CD4-positive, alpha-beta T cell treated with Interleukin-4 for 4 hours (primary cell): ENCODE data around the gene SLC9A8.
A peak's percentile ranks its signal among the peaks of the same experiment; 100 is the strongest.

ENCODE experiments used
- DNase-seq: peaks from one replicate; pipeline ENCODE4 v3.0.0-alpha.2; 2020

Gene SLC9A8

DNA sequence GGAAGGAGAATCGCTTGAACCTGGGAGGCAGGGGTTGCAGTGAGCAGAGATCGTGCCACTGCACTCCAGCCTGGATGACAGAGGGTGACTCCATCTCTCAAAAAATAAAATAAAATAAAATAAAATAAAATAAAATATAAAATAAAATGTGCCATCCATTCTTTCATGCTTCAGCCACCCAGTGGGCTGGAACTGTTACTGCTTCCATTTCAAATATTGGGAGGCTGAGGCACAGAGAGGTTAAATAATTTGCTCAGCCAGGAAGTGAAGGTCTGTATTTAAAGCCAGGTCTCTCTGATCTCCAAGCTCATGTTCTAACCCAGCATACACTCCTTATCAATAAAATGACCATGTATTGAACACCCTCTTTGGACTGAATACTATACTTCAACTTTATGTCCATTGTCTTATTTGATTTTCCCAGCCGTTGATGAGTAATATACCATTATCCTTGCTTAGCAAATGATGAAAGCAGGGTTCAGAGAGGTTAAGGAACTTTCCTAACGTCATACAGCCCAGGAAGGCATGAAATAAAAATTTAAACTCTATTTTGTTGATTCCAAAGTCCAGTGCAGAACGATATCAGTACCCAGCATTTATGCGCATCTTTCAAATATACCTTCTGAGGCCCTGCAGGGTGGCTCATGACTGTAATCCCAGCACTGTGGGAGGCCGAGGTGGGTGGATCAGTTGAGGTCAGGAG is 25.8 kb upstream of the SLC9A8 start:
- no peak for DNase-seq

DNA sequence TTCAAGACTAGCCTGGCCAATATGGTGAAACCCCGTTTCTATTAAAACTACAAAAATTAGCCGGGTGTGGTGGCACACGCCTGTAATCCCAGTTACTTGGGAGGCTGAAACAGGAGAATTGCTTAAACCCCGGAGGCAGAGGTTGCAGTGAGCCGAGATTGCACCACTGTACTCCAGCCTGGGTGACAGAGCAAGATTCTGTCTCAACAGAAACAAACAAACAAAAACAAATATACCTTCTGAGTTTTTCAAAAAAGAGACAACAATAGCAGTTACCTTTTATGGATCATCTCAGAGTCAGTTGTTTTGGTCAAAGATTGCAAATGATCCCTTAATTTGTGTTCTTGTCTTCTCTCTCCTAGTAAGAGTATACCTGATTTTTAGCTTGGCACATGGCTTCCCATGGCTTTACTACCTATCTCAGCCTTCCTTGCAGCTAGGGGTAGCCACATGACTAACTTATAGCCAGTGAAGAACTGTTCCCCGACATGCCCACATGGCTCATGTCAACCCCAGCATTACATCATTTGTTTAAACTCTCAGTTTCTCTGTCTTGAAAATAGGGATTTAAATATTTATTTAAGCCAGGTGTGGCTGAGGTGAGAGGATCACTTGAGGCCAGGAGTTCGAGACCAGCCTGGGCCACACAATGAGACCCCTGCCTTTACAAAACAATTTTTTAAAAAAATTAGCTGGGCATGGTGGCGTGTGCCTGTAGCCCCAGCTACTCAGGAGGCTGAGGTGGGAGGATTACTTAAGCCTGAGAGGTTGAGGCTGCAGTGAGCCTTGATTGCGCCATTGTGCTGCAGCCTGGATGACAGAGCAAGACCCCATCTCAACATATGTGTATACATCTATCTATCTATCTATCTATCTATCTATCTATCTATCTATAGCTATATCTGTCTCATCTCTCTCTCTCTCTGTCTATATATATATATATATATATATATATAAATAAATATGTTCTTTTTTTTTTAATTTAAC is 25.0 kb upstream of the SLC9A8 start:
- DNase-seq = no peak

DNA sequence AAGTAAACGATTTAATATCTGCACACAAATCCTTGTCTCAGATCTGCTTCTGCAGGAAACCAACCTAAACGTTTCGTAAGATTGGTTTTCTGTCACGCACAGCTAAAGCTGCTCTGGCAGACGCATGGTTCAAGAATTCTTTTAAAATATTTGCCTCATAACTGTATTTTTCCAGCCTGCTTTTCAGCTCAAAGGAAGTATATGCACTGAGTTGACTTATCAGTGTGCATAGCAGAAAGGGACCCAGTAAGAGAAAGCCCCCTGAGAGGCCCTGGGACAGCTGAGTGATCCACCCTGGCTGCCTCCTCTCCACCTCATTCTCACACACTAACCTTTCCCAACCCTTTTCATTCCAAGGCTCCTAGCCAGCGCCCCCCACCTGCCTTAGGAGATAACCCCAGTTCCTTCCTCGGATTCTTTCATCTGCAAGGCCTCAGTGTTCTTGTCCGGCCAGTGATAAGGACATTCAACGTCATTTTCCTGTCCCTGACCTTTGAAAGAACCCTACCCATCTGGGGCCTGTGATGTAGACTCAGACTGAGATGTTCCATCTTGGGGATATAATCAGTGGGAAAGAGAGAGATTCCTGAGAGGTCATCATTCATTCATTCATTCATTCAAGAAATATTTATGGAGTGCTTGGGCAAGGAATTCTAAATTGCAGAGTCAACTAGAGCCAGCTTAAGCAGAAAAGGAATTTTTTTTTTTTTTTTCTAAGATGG is 22.4 kb upstream of the SLC9A8 start:
- no peak for DNase-seq

DNA sequence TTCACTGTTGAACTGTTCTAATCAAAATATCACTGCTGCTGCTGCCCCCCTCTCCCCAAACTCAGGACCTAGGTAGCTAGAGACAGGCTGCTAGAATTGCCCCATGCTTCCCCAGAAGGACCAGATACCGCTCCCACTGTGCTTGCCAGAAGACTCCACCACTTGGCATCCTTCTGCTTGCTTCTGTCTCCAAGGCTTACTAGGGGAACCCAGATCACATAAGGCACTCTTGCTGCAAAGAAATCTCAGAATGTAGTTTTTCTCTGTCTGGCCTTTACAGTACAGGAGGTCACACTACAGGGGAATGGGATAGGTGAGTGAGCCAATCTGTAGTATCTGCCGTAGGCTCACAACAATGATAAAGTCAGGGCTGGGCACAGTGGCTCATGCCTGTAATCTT is 21.5 kb upstream of the SLC9A8 start:
- DNase-seq = no peak

DNA sequence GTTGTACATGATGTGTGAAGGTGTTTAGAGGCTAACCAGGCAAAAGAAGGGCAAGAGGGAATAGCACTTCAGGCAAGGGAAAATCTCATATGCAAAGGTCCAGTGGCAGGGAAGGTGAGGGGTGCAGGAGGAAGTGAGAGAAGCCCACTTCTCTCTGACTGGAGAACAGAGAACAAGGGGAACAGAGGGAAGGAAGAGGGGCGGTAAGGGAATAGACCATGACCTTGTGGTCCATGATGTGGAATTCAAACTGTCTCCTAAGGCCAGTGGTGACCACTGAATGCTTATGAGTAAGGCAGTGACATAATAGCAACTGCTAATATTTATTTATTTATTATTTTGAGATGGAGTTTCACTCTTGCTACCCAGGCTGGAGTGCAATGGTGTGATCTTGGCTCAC is 20.6 kb upstream of the SLC9A8 start:
- no peak for DNase-seq

DNA sequence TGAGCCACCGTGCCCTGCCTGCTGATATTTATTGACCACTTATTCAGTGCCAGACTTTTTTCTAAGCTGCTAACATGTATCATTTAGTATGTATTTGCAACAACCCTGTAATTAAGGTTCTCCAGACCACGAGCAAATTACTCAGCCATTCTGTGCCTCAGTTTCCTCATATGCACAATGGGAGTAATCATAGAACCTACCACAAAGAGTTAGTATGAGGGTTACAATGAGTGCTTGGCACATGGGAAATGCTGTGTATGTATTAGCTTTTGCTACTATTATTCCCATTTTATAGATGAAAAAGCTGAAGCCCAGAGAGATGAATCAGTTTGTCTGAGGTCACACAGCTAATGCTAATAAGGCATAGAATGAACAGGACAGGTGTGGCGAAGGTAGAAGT is 20.0 kb upstream of the SLC9A8 start:
- no peak for DNase-seq

DNA sequence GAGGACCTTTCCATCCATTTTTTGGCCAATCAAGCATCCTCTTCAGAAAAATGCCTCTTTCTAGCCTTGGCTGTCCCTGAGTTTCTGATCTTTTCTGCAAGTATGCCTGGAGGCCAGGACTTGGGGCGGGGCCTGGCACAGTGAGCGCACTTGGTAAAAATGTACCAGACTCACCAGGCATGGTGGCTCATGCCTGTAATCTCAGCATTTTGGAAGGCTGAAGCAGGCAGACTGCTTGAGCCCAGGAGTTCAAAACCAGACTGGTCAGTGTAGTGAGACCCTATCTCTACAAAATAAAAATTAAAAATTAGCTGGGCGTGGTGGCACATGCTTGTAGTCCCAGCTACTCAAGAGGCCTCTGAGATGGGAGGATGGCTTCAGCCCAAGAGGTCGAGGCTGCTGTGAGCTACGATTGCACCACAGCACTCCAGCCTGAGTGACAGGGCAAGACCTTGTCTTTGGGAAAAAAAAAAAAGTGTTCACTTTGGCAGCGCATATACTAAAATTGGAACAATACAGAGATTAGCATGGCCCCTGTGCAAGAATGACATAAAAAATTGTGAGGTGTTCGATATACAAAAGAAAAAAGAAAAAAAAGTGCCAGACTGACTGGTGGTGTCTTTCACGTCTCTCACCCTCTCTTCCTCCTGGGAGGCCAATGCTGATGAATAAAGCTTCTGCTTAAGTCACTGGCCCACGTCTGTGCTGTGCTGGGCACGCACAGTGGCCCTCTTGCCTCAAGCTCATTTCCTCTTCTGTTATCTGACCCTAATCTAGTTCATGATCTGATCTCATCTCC is 18.1 kb upstream of the SLC9A8 start:
- peak; percentile 49 for DNase-seq

DNA sequence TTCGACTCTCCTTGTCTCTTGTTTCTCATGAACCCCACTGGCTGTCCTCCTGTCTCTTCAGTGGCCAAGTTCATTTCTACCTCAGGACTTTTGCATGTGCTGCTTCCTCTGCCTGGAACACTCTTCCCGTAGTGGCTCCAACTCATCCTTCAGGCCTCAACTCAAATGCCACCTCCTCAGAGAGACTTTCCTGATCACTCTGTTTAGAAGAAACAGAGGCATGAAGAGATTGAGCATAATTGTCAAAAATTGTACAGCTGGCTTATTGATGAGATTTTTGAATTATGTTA is 17.5 kb upstream of the SLC9A8 start:
- no peak for DNase-seq

DNA sequence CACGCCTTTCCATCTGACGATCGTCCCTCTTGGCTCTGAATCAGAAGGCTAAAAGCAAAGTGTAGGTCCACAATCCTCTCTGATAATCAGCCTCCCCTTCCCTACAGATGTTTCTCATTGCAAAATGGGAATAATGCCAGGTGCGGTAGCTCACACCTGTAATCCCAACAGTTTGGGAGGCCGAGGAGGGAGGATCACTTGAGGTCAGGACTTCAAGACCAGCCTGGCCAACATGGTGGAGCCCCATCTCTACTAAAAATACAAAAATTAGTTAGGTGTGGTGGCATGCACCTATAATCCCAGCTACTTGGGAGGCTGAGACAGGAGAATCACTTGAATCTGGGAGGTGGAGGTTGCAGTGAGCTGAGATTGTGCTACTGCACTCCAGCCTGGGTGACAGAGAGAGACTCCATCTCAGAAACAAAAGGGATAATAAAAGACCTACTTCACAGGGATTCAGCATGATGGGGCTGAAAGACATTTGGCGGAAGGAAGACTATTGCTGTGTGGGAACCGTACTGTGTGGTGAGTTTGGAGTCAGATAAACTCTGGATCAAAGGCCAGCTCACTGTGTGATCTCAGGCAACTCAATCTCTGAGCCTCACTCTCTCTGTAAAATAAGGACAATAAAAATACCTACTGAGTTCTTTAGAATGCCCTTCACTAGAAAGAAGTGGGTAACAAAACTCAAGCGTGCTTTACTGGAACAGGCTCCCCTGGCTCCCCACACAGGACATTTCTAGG is 15.9 kb upstream of the SLC9A8 start:
- DNase-seq = no peak

DNA sequence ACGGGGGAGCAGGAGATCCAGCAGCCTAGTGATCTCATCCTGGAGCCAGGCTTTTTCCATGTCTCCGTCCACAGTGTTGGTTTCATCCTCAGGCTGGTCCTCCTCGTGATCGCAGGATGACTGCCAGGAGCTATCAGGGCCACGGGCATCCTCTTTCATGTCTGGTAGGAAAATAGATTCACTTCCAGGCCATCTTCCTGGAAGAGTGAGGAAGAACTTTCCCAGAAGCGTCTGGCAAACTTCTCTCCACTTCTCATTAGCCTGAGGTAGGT is 15.3 kb upstream of the SLC9A8 start:
- DNase-seq = no peak

DNA sequence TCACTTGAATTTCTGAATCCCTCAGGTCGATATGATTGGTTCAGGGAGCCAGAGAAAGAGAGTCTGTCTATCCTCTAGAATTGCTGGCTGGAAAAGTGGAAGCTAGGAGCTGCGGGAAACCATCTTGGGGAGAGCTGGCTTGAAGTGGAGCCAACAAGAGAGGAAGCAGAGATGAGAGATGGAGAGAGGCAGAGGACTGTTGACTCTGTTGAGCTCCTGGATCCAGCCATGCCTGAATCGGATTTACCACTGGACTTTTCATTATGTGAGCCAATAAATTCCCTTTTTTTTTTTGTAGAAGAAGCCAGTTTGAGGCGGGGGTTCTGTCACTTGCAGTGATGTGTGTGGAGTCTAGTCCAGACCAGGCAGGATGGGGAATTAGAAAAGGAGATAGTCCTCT is 13.9 kb upstream of the SLC9A8 start:
- DNase-seq = no peak

DNA sequence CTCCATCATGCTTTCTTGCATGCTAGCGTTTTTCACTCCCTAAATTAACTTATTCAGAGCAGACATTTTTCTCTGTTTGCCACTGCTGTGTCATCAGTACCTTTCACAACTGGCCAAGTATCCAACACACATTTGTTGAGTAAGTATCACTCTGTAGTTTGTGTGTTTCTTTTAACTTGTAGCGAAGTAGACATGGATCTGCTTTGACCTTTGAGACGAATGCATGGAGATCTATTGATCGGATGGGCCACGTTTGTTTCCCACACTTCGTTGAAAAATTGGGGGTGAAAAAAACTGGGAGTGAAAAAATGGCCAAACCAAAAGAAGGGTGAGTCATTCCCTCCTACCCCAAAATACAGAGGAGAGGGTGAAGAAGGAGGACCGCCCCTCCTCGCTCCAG is 12.9 kb upstream of the SLC9A8 start:
- no peak for DNase-seq

DNA sequence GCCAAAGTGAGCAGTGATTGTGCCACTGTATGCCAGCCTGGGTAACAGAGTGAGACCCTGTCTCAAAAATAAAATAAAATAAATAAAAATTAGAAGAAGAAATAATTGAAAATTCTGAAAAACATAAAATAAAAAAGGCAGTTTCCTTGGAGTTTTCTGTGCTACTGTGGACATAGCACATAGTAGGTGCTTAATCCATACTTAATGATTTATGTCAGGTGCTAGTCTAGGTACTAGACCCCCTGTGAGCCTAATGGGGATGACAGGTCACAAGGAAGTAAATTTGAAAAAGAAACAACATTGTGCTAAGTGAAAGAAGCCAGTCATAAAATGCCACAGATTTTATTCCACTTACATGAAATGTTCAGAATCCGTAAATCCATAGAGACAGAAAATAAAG is 9.2 kb upstream of the SLC9A8 start:
- DNase-seq = no peak

DNA sequence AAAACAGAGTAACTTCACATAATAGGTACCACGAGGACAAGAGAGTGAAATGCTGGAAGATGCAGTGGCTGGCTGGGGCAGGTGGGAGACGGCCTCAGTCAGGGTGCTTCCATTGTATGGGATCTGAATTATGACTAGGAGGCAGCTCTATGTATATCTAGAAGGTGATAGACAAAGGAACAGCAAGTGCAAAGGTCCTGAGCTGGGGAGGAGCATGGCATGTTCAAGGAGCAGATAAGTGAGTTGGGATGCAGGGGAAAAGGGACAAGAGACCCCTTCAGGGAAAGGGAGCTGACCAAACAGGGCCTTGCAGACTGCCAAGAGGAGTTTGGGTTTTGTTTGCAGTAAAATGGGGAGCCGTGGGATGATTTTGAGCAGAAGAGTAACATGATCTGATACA is 8.3 kb upstream of the SLC9A8 start:
- no peak for DNase-seq

DNA sequence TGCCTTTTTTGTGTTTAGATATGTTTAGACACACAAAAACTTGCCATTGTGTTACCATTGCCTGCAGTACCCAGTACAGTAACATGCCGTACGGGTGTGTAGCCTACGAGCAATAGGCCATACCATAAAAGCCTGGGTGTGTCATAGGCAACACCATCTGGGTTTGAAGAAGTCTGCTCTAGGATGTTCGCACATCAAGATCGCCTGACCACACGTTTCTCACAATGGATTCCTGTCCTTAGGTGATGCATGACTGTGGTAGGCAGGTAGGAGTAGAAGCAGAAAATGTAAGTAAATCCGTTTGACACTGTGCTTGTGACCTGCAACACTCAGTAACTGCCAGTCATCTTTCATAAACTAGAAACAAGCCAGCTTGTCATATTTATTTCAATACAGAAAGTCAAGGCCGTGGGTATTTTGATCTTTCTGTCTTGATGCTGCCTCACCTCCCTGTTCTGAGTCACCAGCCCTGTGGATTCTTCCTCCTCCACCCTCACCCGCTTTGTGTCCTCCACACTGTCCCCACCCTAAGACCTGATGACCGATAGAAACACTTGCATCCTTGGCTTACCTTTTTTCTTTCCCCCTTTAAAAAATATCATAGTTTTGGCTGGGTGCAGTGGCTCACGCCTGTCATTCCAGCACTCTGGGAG is 7.3 kb upstream of the SLC9A8 start:
- DNase-seq = peak; percentile 66

DNA sequence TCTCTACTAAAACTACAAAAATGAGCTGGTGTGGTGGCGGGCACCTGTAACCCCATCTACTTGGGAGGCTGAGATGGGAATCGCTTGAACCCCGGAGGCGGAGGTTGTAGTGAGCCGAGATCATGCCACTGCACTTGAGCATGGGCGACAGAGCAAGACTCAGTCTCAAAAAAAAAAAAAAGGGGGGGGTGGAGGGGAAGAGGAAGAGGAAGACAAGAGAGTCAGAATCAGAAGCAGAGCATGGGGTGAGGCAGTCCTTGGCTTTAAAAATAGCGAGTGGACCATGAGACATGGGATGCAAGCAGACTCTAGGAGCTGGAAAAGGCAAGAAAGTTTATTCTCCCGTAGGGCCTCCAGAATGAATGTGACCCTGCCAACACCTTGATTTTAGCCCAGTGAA is 3.9 kb upstream of the SLC9A8 start:
- DNase-seq = no peak

DNA sequence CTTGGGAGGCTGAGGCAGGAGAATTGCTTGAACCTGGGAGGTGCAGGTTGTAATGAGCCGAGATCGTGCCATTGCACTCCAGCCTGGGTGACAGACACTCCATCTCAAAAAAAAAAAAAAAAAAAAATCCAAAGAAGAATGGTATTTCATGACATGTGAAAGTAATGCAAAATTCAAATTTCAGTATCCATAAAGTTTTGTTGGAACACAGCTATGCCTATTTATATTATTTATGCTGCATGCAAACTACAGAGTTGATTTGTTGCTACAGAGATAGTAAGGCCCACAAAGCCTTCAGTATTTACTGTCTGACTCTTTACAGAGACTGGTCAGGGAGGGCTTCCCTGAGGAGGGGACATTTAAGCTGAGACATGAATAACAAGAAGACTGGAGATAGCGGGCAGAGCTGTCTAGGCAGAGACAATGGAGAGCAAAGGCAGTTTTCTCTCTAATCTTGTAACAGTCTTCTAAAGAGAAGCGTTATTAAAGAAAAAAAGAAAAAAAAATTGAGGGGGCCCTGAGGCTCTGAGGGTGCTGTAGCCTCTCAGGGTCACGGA is 2.7 kb upstream of the SLC9A8 start:
- no peak for DNase-seq

DNA sequence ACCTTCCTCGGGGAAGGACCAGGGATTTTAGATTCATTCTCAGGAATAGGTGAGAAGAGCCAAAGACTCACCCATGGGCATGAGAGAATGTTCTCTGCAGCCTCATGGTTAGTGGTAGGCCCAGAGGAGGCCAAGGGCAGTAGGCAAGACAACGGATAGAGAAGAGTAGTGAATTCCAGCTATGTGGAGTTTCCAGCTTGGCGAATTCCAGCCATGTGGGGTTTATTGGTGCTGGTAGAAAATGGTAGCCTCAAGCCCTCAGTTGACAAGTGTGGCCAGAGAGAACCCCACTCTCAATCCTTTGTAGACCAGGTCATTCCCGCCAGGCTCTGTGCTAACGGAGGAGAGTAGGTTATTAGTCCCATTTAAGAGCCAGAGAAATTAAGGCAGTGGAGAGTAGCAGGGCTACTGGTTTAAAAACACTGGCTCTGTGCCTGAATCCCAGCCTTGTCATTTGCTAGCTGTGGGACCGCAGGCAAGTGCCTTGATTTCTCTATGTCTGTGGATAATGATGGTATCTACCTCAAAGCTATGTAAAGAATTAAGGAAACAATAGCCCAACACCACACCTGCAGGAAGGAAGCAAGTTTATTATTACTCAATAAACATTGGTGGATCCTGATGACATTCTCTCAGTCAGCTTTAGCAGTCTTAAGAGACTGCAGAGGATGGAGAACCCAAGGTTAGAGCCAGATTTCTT is 2.0 kb upstream of the SLC9A8 start:
- no peak for DNase-seq

DNA sequence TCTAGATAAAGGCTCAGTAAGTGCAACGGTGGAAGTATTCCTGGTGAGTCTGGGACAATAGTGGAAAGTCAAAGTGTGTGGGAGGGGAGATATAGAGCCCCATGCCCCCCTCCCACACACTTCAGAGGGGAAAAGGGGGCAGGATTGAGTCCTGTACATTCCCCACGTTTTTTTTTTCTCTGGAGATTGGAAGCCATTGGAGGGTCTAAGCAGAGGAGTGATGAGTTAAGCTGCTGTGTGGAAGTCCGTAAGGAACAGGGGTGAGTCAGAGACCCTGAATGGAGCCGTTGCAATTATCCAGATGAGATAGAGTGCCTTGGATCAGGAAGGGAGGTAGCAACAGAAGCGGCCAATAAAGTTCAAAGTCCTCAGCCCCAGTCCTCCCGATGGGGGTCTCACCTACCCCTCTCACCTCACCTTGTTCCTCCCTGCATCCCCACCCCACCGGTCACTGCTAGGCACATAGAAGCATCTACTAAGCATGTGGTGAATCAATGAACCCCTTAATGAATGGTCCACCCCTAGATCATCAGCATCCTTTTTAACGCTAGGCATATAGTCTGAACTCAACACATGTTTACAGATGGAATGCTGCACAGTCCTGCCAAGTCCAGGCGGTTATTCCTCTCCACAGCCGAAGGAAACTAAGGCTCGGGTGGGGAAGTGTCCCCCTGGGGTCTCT is 662 bp upstream of the SLC9A8 start:
- DNase-seq = no peak

DNA sequence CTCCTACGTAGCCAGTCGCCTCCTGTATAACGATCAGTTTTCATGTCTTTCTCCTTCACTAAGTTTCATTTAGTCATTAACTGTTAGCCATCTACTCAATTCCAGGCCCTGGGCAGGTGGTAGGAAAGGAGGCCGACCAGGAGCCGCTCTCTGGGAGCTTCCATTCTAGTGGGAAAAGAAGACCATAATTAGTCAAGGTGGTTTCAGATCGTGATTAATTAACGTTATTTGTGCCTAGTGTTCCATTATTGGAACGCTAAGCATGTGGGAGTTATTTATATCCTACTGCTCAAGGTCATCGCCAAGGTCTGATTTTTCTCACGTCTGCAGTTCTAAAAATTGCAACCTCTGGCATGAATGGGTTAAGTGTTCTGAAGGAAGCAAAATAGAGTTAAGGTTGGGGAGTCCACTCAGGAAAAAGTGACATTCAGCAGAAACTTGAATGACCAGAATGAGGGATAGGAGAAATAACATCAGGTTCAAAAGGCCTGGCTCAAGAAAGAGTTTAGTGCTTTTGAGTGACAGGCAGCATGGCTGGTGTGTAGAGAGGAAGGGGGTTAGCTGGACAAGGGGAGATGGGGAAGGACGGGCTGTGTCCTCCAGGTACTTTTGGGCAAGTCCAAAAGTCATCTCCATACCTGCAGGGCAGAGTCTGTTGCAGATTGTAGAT is 812 bp downstream of the SLC9A8 start:
- DNase-seq = no peak
